GM23338 (cell line): Measurements from ENCODE around the gene RAB15. TPM values are rescaled to one million over a fixed set of nuclear protein-coding genes. Genes with fewer than 3 reads are reported as not detected.

ENCODE experiments used
- ATAC-seq: fragments of 200-7000 bp; cut with Tn5 transposase; 3 replicates; pipeline ENCODE4 v1.9.1; 2020
- DNase-seq: peaks from one replicate; pipeline ENCODE4 v3.0.0-alpha.2; 2015; ENCODE audit warnings: low spot score
- H2AFZ ChIP-seq: fragments of 200-600 bp; sonication (generic); 2 replicates; pipeline ENCODE4 v1.8.0; 2016; ENCODE audit warnings: antibody characterized with exemption, mild to moderate bottlenecking, moderate library complexity
- H3F3A ChIP-seq: fragments of 200-600 bp; sonication (generic); replicated peaks from 2 replicates; pipeline ENCODE4 v1.8.0; 2017; ENCODE audit warnings: antibody characterized with exemption, mixed run types, low read depth
- H3K27ac ChIP-seq: fragments of 200-600 bp; sonication (generic); 2 replicates; pipeline ENCODE4 v1.6.1; 2016; ENCODE audit warnings: low read depth
- H3K27me3 ChIP-seq: fragments of 200-600 bp; sonication (generic); 2 replicates; pipeline ENCODE4 v1.8.0; 2016; ENCODE audit warnings: mild to moderate bottlenecking, mixed run types, moderate library complexity; ENCODE audit not compliant: insufficient read depth
- H3K36me3 ChIP-seq: fragments of 200-600 bp; sonication (generic); 2 replicates; pipeline ENCODE4 v1.8.0; 2016; ENCODE audit warnings: mild to moderate bottlenecking; ENCODE audit not compliant: insufficient read depth
- H3K4me1 ChIP-seq: fragments of 200-600 bp; sonication (generic); 2 replicates; pipeline ENCODE4 v1.8.0; 2016; ENCODE audit warnings: mild to moderate bottlenecking, moderate library complexity; ENCODE audit not compliant: insufficient read depth
- H3K4me2 ChIP-seq: fragments of 200-600 bp; sonication (generic); 2 replicates; pipeline ENCODE4 v1.7.1; 2017; ENCODE audit warnings: mixed run types
- H3K4me3 ChIP-seq: fragments of 200-600 bp; sonication (generic); 2 replicates; pipeline ENCODE4 v1.6.1; 2016; ENCODE audit warnings: mixed run types
- H3K79me2 ChIP-seq: fragments of 200-600 bp; sonication (generic); replicated peaks from 2 replicates; pipeline ENCODE4 v1.8.0; 2017; ENCODE audit warnings: mild to moderate bottlenecking; ENCODE audit not compliant: insufficient read depth
- H3K9me2 ChIP-seq: fragments of 200-600 bp; sonication (generic); 2 replicates; pipeline ENCODE4 v1.8.0; 2017; ENCODE audit not compliant: insufficient read depth
- H4K20me1 ChIP-seq: fragments of 200-600 bp; sonication (generic); replicated peaks from 2 replicates; pipeline ENCODE4 v1.8.0; 2017; ENCODE audit warnings: mild to moderate bottlenecking; ENCODE audit not compliant: insufficient read depth
- H3K27ac Mint-ChIP-seq: 2 replicates; pipeline ENCODE4 v1.8.0; 2020; ENCODE audit warnings: inconsistent platforms, mild to moderate bottlenecking, moderate library complexity, mixed read lengths
- H3K27me3 Mint-ChIP-seq: 3 replicates; pipeline ENCODE4 v1.8.0; 2022; ENCODE audit warnings: low read depth, mild to moderate bottlenecking, moderate library complexity, mixed read lengths, inconsistent platforms; ENCODE audit not compliant: insufficient read depth, poor library complexity
- H3K36me3 Mint-ChIP-seq: 3 replicates; pipeline ENCODE4 v1.8.0; 2021; ENCODE audit warnings: low read depth, mild to moderate bottlenecking, inconsistent platforms, moderate library complexity, mixed read lengths
- H3K4me1 Mint-ChIP-seq: 3 replicates; pipeline ENCODE4 v1.8.0; 2020; ENCODE audit warnings: mild to moderate bottlenecking, inconsistent platforms, mixed read lengths
- H3K4me3 Mint-ChIP-seq: 3 replicates; pipeline ENCODE4 v1.8.0; 2021; ENCODE audit warnings: moderate library complexity, mild to moderate bottlenecking, inconsistent platforms, mixed read lengths
- H3K9me3 Mint-ChIP-seq: 3 replicates; pipeline ENCODE4 v1.8.0; 2020; ENCODE audit warnings: moderate library complexity, mild to moderate bottlenecking, inconsistent platforms, mixed read lengths
- CREB1 ChIP-seq: fragments of 250-450 bp; sonication (Bioruptor Pico); IDR thresholded peaks from 2 replicates; pipeline ENCODE4 v1.5.0; 2020; ENCODE audit warnings: low read depth, mild to moderate bottlenecking, moderate library complexity
- CTCF ChIP-seq, 2 experiments: fragments of 200-600 bp in 1 of 2; sonication (generic) in 1 of 2; conservative IDR thresholded peaks; 2 replicates each; pipeline versions ENCODE4 v1.5.1 to v1.6.1; 2016 to 2017; ENCODE audit warnings: antibody characterized with exemption in 2 of 2, low read depth in 2 of 2, mild to moderate bottlenecking in 2 of 2, moderate library complexity in 1 of 2
- EZH2 ChIP-seq: fragments of 200-600 bp; sonication (generic); IDR thresholded peaks from one replicate; pipeline ENCODE4 v1.8.0; 2017; ENCODE audit warnings: antibody characterized with exemption, mild to moderate bottlenecking, low read depth; ENCODE audit not compliant: unreplicated experiment
- NANOG ChIP-seq: IDR thresholded peaks from 2 replicates; pipeline ENCODE4 v1.6.1; 2016; ENCODE audit warnings: antibody characterized with exemption, borderline replicate concordance
- REST ChIP-seq: IDR thresholded peaks from one replicate; pipeline ENCODE4 v1.6.1; 2018; ENCODE audit warnings: antibody characterized with exemption; ENCODE audit not compliant: unreplicated experiment
- ZNF114 ChIP-seq: fragments of 250-450 bp; sonication (Bioruptor Pico); IDR thresholded peaks from 2 replicates; pipeline ENCODE4 v1.5.0; 2020; ENCODE audit warnings: mild to moderate bottlenecking, moderate library complexity
- ZNF331 ChIP-seq: fragments of 250-450 bp; sonication (Bioruptor Pico); IDR thresholded peaks from 2 replicates; pipeline ENCODE4 v1.5.0; 2020; ENCODE audit warnings: low read depth, mild to moderate bottlenecking, moderate library complexity
- polyA plus RNA-seq: library from polyadenylated mRNA; unstranded; fragments of >200 nt; fragmentation: Nextera tagmentation; extraction: Ambion mirVana; gene quantifications from 2 replicates; pipeline ENCODE4 v1.2.1, GENCODE V29; 2016
- small RNA-seq: library from RNA; depleted of rRNA; stranded (forward); fragments of <200 nt; gene quantifications from one replicate; pipeline ENCODE3, GENCODE V24; 2014; ENCODE audit warnings: low replicate concordance
- total RNA-seq: library from RNA; depleted of rRNA; stranded (reverse); fragments of >200 nt; shearing (Covaris generic); gene quantifications from 2 replicates; pipeline ENCODE4 v1.2.3, GENCODE V29; 2014; rRNA removed

Gene RAB15
- total and polyA plus RNA-seq, 2 experiments from 2014 or later = 17.4 to 43.3 TPM

GRCh38 chr14:64906022-64906421 lies 66.1 kb downstream of the RAB15 start (continued):
- no peak for TF ChIP-seq CTCF (conservative IDR thresholded peaks at IDR 0.05; ENCODE audit: low read depth in 2 of 2)
- no peak for TF ChIP-seq EZH2
- TF ChIP-seq NANOG = no peak
- TF ChIP-seq REST = no peak

GRCh38 chr14:64899958-64900357 lies 72.2 kb downstream of the RAB15 start:
- Histone ChIP-seq H3K4me3 (no peak overlapping the region), H2AFZ (no peak overlapping the region)
- TF ChIP-seq NANOG = no peak
- TF ChIP-seq EZH2 = no peak
- TF ChIP-seq ZNF331 = no peak
- no peak for TF ChIP-seq CTCF (conservative IDR thresholded peaks at IDR 0.05; ENCODE audit: low read depth in 2 of 2)
- TF ChIP-seq ZNF114 = no peak
- no peak for TF ChIP-seq CREB1 (CRISPR knock-in tag)

More at GRCh38 chr14:64899958-64900357, 72.2 kb downstream of the RAB15 start:
- H3K27me3 Mint-ChIP-seq = no peaks in the 10 kb centered on the region
- no peak overlapping the region for H3K27ac Mint-ChIP-seq
- Histone ChIP-seq H3K27me3 (no peaks in the 10 kb centered on the region), H4K20me1 (no peaks in the 10 kb centered on the region), H3K79me2 (no peaks in the 10 kb centered on the region), H3K36me3 (no peaks in the 10 kb centered on the region), H3K27ac (no peak overlapping the region), H3K9me2 (no peaks in the 10 kb centered on the region), H3F3A (no peaks in the 10 kb centered on the region), H3K4me1 (no peaks in the 10 kb centered on the region), H3K4me2 (no peak overlapping the region)
- peaks cover 2% of the 10 kb centered on the region; the same call in 1 of the 3 replicates for H3K36me3 Mint-ChIP-seq
- peaks cover 4% of the 10 kb centered on the region; the same call in 1 of the 3 replicates for H3K9me3 Mint-ChIP-seq
- DNase-seq (no peak), ATAC-seq (no peak)
- H3K4me1 Mint-ChIP-seq = no peaks in the 10 kb centered on the region
- no peak overlapping the region for H3K4me3 Mint-ChIP-seq

Small RNA genes within 50 kb of the gene (small RNA-seq; reads per million reads assigned to genes)
- not detected for gene RPPH1-2P

Other genes starting within 250 kb of the RAB15 start
- gene SPTB, start 92.4 kb downstream of the RAB15 start, total RNA-seq = 1.9 and 2.4 TPM in 2 replicates
- gene SPTB, start 92.4 kb downstream of the RAB15 start, polyA plus RNA-seq = 0.80 and 1.1 TPM in 2 replicates
- 24.7 and 42.0 TPM in 2 replicates for gene CHURC1, start 57.9 kb downstream of the RAB15 start, total RNA-seq
- gene CHURC1, start 57.9 kb downstream of the RAB15 start, polyA plus RNA-seq = 218 and 225 TPM in 2 replicates
- 1.8 and 2.2 TPM in 2 replicates for gene GPX2, start 29.6 kb downstream of the RAB15 start, total RNA-seq
- gene GPX2, start 29.6 kb downstream of the RAB15 start, polyA plus RNA-seq = 0.78 TPM in 2 replicates
- 10.7 and 12.5 TPM in 2 replicates for gene FNTB, start 14.6 kb upstream of the RAB15 start, total RNA-seq
- 7.8 and 8.6 TPM in 2 replicates for gene FNTB, start 14.6 kb upstream of the RAB15 start, polyA plus RNA-seq
- 25.0 and 31.8 TPM in 2 replicates for gene MAX, start 130.2 kb upstream of the RAB15 start, total RNA-seq
- 27.7 and 31.8 TPM in 2 replicates for gene MAX, start 130.2 kb upstream of the RAB15 start, polyA plus RNA-seq